ENCODE measurements around the gene EEPD1.
"Not testable (repeated sequence)": the region's sequence is repeated elsewhere in the genome, so short reads cannot be mapped to it uniquely, and the experiment has no call there.

Gene EEPD1

GRCh38 chr7:36217961-36218284 lies 64.9 kb downstream of the EEPD1 start:
- no peak for DNase-seq

GRCh38 chr7:36219429-36219828 lies 66.4 kb downstream of the EEPD1 start:
- DNase-seq: no peak

- DNase-seq: no peak
Observed at GRCh38 chr7:36223851-36224250, 70.8 kb downstream of the EEPD1 start.

GRCh38 chr7:36224934-36225858 lies 72.1 kb downstream of the EEPD1 start:
- no peak for DNase-seq

- no peak for DNase-seq
Observed at GRCh38 chr7:36226151-36226550, 73.1 kb downstream of the EEPD1 start.

GRCh38 chr7:36227223-36227622 lies 74.2 kb downstream of the EEPD1 start:
- no peak for DNase-seq

GRCh38 chr7:36228039-36228438 lies 75.0 kb downstream of the EEPD1 start:
- DNase-seq: no peak

GRCh38 chr7:36231406-36231805 lies 78.4 kb downstream of the EEPD1 start:
- DNase-seq: no peak

GRCh38 chr7:36232555-36232954 lies 79.5 kb downstream of the EEPD1 start:
- DNase-seq: no peak

- no peak for DNase-seq
Observed at GRCh38 chr7:36232971-36233550, 80.0 kb downstream of the EEPD1 start.

GRCh38 chr7:36236073-36236472 lies 83.0 kb downstream of the EEPD1 start:
- no peak for DNase-seq

- no peak for DNase-seq
Observed at GRCh38 chr7:36238138-36238537, 85.1 kb downstream of the EEPD1 start.

- DNase-seq: not testable (repeated sequence)
Observed at GRCh38 chr7:36243356-36243755, 90.3 kb downstream of the EEPD1 start.

GRCh38 chr7:36244001-36244400 lies 90.9 kb downstream of the EEPD1 start:
- DNase-seq: not testable (repeated sequence)

- no peak for DNase-seq
Observed at GRCh38 chr7:36244429-36244828, 91.4 kb downstream of the EEPD1 start.

GRCh38 chr7:36245684-36246299 lies 92.7 kb downstream of the EEPD1 start:
- DNase-seq: no peak

GRCh38 chr7:36249091-36249490 lies 96.0 kb downstream of the EEPD1 start:
- DNase-seq: no peak

GRCh38 chr7:36253699-36254098 lies 100.6 kb downstream of the EEPD1 start:
- no peak for DNase-seq

GRCh38 chr7:36258510-36259259 lies 105.6 kb downstream of the EEPD1 start:
- not testable (repeated sequence) for DNase-seq

- no peak for DNase-seq
Observed at GRCh38 chr7:36260481-36260880, 107.4 kb downstream of the EEPD1 start.

GRCh38 chr7:36261019-36261754 lies 108.1 kb downstream of the EEPD1 start:
- DNase-seq: no peak

GRCh38 chr7:36262309-36263094 lies 109.4 kb downstream of the EEPD1 start:
- no peak for DNase-seq
